Central memory CD4-positive, alpha-beta T cell (primary cell): ENCODE results near the gene SCAI.
A peak's percentile ranks its signal among the peaks of the same experiment; 100 is the strongest.
"Not testable (repeated sequence)": the region's sequence is repeated elsewhere in the genome, so short reads cannot be mapped to it uniquely, and the experiment has no call there.

Experiments used
- DNase-seq: peaks from one replicate; pipeline ENCODE4 v3.0.0; 2022

Gene SCAI

DNA sequence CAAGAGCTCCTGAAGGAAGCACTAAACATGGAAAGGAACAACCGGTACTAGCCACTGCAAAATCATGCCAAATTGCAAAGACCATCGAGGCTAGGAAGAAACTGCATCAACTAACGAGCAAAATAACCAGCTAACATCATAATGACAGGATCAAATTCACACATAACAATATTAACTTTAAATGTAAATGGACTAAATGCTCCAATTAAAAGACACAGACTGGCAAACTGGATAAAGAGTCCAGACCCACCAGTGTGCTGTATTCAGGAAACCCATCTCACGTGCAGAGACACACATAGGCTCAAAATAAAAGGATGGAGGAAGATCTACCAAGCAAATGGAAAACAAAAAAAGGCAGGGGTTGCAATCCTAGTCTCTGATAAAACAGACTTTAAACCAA is 131.3 kb downstream of the SCAI start:
- DNase-seq = not testable (repeated sequence)

DNA sequence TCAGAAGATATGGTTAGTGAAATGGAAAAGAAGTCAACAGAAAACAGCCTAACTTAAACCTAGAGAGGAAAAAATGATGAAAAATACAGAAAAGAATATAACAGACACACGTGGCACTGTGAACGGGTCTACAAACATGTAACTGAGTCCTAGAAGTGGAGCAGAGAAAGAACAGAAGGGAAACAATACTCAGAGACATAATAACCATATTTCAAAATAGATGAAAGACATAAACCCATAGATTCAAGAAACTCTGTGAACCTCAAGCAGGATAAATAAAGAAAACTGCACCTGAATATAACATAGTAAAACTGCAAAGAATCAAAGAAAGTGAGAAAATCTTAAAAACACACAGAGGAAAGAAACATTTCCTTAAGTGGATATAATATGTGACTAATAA is 134.7 kb downstream of the SCAI start:
- DNase-seq = no peak

DNA sequence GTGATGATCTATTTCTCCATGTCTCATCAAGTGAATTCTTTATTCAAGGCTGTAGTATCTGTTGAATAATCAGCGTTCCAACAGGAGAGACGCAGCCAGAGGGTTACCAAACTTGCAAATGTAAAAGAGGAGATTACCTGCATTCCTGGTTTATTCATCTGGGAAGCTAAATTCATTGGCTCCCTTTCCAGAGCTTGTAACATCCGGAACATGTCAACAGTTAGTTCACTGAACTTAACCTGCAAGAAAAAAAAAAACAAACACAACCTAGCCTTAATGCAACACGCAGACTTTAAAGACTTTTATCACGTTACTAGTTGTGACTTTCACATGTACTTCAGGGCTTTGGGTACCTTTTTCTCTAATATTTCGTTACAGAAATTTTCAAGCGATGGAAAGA is 140.0 kb downstream of the SCAI start:
- no peak for DNase-seq

DNA sequence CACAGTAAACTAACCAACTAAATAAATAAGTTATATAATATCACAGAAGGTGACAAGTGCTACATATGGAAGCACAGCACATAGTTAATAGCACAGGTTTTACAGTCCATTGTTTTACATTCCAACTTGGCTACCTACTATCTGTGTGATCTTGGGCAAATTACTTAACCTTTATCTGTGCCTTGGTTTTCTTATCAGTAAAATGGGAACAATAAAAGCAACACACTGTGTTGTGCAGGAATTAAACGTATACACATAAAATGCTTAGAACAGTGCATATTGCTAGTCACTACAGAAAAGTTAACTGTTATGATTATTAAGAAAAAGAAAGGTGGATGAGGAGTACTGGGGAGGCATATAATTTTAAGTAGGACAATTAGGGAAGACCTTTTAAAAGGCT is 159.6 kb downstream of the SCAI start:
- no peak for DNase-seq

DNA sequence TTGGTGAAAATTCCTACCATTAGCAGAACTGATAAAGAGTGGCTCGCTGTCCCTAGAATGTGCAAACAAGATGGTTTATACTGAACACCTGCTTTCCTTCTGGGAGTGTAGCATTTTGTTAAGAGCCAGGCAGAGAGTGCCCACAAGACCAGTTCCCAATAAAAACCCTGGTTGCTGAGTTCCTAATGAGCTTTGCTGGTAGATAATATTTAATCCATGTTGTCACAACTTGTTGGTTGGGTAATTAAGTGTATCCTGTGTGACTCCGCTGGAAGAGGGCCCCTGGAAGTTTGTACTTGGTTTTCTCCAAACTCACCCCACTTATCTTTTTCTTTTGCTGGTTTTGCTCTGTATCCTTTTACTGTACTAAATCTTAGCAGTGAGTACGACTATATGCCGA is 162.9 kb downstream of the SCAI start:
- no peak for DNase-seq

DNA sequence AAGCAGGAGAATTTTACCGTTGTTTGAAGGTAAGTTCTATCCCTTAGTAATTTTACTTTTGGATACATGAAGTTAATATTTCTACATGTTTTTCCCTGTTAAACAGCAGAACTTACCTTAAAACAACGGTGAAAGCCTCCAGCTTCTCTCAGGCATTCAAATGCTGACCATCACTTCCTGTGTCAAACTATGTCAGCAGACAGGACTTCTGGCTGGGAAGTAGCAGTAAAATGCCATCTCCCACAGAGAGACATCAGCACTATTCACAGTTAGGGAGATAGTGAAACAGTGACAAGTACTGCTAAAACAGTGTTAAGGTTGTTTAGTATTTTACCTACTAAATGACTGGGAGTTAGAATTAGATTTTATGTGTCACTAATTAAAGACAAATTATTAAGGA is 168.2 kb downstream of the SCAI start:
- DNase-seq = no peak

DNA sequence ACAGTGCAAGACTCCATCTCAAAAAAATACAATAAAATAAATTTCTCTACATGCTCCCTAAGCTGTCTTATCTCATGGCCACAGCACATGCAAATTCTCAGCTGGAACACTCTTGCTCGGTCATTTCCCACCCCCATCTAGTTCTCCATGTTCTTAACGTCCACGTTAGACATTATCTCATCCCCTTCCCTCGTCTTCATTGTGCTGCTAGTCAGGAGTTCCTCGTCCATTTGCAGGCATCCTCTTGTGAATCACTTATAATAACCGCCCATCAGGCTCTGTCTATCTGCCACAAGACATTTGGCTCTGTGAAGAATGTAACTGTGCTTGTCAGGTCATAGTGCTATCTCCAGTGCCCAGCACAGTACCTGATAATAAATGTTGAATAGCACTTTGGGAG is 169.5 kb downstream of the SCAI start:
- DNase-seq = no peak

DNA sequence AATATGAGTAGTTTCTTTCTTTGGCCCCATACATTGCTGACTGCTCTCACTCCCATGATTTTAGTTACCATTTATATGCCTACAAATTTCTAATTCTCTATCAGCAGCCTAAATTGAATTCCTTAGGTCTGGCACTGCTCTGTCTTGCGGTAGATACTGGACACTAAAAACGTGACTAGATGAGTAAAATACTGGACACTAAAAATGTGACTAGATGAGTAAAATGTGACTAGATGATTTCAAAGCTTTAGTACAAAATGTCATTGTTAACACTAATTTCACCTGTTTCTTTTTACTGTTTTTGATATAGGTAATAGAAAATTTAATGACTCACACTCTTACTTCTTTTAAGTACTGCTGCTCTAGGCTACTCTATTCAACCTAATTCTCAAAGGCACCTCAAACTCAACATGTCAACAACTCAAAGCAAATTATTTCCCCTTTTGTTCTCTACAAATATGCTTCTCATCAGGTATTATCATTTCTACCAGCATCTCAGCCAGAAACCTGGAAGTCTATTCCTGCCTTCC is 171.0 kb downstream of the SCAI start:
- DNase-seq = no peak

DNA sequence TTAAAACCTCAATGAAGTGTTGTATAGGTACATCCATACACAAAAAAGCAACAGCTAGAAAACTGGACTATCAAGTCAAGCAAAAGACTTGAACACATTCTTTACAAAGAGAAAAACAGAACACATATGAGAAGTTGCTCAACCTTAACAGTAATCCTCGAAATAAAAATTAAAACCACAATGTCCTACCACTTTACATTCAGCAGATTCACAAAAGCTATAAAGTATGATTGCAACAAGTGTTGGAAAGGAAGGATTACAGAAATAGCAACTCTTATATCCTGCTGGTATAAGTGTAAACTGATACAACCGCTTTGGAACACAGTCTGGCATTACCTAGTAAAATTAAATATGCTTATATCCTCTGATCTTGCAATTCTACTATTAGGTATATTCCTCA is 173.9 kb downstream of the SCAI start:
- DNase-seq = no peak

DNA sequence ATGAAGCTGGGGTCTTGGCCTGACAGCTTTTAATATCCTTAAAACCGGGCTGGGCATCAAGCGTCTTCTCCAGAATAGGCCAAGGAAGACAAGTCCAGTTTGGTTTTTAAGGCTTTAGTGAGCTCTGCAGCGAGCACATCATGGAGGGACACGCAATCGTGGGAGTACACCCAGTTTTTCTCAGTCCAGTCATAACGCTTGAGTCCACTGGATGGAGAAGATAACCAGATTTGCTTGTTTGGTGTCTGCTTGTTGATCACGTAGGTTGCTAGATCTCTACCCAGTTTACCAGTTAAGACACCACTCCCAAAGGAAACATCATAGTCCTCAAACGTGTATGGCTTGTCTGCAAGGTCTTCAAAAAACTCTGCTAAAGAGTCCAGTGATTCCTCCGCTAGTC is 175.1 kb downstream of the SCAI start:
- no peak for DNase-seq

DNA sequence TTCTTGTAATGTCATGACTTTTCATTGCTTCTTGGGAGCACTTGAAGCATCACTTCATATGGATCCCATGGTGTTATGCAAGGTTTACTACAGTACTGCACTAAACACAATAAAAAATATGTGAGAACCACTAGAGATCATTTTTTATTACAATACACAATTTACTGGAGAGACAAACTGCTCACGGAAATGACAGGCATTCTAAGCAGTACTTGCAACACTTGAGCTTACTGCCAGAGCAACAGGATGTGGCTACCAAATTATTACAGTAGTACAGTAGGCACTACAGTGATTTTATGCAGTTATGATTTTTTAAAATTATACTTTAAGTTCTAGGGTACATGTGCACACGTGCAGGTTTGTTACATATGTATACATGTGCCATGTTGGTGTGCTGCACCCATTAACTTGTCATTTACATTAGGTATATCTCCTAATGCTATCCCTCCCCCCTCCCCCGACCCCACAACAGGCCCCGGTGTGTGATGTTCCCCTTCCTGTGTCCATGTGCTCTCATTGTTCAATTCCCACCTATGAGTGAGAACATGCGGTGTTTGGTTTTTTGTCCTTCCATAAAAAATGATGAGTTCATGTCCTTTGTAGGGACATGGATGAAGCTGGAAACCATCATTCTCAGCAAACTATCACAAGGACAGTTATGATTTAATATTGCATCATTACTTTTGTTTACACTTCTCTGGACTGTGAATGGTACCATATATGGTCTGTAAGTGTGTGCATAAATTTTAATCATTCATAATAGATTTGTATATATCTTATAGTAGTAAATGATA is 177.4 kb downstream of the SCAI start:
- peak; percentile 42 for DNase-seq

DNA sequence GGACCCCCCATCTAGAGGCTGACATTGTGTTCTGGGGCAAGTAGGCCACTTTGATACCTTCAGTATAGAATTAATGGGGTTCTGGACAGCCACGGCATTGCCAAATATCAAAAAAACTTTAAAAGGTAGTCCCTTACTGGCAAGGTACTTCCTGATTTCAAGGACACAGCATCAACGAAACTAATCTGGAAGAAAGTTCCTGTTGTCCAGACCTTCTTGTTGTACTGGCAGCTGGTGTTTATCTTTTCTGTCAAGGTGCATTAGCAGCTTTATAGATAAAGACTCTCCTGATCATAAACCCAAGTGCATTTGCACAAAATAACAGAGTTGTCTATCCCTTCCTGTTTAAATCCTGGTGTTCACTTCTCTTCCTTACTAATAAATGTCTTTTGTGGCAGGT is 178.7 kb downstream of the SCAI start:
- DNase-seq = no peak

DNA sequence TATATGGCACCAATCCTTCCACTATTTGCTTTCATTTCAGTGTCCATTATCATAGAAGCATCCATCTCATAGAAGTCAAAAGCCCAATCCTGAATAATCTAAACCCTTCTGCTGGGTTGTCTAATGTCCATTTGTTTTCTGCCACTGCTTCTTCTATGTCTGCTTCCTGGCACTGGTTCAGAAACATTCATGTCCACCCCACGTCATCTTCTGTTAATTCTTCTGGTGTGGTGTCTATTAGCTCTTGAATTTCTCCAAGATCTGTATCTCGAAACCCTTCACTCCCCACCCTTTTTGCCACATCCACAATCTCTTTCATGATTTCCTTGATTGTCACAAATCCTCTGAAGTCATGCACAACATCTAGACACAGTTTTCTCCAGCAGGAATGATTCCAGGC is 179.3 kb downstream of the SCAI start:
- no peak for DNase-seq

DNA sequence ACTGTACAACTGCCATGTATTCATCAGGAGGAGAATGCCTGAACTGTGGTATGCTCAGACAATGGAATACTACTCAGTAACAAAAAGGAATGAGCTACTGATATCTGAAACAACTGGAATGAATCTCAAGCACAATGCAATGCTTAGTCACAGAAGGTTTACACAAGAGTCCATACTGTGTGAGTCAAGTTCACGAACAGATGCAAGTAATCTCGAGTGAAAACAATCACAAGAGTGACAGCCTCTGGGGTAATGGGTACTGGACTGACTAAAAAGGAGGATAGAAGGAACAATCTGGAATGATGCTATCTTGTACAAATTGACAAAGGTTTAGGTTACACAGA is 182.9 kb downstream of the SCAI start:
- no peak for DNase-seq

DNA sequence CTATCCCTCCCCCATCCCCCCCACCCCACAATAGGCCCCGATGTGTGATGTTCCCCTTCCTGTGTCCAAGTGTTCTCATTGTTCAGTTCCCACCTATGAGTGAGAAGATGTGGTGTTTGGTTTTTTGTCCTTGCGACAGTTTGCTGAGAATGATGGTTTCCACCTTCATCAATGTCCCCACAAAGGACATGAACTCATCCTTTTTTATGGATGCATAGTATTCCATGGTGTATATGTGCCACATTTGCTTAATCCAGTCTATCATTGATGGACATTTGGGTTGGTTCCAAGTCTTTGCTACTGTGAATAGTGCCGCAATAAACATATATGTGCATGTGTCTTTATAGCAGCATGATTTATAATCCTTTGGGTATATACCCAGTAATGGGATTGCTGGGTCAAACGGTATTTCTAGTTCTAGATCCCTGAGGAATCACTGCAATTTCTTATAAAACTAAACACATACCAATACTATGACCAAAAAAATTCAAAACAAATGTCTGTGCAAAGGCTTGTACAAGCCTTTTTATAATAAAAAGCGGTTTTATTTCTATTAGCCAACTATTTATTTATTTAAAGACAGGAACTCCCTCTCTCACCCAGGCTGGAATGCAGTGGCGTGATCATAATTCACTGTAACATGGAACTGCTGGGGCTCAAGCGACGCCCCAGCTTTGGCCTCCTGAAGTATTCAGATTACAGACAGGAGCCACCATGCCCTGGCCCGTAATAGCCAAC is 183.5 kb downstream of the SCAI start:
- not testable (repeated sequence) for DNase-seq

DNA sequence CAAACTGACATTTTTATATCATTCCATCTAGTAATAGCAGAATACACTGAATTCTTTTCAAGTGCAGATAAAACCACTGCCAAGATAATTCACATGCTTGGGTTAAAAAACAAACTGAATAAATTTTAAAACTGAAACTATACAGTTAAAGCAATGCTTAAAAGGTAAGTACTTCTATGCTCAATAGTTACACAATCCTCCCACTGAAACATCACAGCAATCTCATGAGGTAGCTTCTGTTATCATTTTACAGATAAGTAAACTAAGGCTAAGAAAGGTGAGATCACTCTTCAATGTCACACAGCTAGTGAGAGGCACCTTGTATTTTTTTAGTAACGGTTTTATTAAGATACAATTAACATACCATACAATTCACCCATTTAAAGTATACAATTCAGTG is 189.1 kb downstream of the SCAI start:
- DNase-seq = no peak

DNA sequence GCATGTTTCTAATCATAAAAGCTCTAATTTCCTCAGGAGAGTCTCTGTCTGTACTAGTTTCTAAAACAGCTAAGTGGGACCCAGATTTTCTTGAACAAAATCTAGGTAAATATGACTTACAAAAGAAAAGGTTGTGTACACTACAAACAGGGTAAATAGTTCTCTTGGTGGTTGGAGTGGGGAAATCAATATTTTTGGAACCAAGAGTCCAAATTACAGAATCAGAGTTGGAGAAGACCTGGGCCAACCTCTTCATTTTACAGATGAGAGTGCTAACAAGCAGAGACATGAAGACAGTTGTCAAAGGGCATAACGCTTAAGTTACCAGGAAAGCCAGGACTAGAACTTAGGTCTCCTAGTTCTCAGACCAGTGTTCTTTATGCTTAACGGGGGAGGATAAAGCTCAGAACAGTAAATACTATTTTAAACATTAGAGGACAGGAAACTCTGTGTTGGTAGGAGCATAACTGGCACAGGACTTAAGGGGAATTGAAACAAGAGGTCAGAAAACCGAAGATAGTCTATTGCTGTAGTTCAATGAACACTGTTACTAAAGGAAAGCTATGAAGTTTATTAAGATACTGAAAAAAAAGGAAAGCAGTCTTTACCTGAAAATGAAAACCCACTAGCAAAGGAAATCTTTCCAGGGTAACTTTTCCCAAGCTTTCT is 193.1 kb downstream of the SCAI start:
- no peak for DNase-seq

DNA sequence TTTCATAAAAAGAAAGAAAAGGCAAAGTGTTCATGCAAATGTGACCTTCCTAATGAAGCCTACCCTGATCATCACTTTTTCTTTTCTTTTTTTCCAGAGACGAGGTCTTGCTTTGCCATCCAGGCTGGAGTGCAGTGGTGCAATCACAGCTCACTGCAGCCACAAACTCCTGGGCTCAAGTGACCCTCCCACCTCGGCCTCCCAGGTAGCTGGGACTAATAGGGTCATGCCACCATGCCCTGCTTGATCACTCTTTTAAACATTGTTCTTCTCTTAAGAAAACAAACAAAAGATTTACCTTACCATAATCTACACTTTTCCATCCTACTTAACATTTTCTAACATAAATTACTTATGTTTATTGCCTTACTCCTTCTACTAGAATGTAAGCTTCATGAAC is 193.9 kb downstream of the SCAI start:
- no peak for DNase-seq

DNA sequence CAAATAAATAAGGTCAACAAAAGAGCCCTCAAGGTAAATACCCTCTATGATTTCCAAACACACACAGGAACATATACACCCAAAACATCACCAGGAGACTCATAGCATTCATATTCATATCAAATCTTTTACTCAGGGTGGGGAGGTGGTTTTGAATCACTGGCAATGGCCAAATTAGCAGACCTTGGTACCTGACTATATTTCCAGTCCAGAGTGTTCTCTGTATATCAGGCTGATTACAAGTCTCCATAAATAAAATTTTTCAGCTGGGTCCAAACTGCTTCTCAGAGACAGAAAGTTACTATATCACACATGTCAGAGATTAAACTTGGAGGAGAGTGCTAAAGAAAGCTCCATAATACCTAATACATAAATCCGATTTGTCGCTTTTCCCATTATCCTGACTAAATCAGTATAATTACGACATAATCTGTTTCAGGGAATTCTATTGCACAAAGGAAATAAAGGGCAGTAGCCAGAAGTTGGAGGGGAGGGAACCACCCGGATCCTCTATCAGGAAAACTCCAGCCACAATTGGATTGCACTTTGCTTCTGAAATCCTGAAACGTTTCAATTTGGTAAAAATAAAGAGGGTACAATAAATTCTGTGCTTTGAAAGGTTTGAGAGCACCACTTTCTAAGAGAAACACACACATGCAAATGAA is 195.5 kb downstream of the SCAI start:
- no peak for DNase-seq

DNA sequence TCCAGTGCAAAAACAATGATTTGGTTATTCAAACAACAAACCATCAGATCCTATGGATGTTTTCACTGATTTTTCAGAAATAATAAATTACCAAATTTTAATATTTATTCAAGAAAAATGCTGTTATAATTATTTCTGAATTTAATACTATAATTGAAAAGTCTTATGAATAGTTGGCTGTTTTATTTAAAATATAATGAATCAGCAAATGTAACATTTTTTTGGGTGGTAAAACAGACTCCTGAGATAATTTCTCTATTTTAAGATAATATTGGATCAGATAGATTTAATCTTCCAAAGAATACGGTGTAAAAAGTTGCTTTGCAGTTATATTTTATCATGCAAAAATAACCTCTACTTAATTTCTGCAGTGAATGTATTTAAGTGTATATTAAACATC is 197.2 kb downstream of the SCAI start:
- no peak for DNase-seq

DNA sequence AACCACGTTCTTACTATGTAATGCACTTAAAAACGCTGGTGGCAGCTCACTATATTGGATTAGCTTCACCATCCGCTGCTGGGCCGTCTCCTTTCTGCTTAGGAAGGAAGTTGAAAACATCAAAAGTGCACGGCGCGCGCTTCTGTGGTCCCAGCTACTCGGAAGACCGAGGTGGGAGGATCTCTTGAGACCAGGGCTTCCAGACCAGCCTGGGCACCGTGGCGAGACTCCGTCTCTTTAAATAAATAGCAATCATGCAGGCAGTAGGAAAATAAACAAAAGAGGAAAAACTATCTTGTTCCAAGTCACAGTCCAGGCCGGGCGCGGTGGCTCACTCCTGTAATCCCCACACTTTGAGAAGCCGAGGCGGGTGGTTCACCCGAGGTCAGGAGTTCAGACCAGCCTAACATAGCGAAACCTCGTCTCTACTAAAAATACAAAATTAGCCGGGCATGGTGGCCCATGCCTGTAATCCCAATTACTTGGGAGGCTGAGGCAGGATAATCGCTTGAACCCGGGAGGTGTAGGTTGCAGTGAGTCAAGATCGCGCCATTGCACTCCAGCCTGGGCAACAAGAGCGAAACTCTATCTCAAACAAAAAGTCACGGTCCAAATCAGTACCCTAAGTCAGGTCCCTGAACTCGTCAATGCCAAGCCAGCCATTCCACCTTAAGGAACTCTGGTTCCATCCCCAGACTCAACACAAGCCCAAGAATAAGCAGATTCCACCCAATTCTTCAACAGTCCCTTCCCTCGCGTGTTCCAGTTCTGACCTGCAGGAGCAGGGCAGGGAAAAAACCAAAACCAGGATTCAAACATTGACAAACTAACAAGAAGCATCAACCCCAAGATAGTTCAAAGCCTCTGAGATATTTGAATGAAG is 201.4 kb downstream of the SCAI start:
- peak; percentile 69 for DNase-seq
